ENCODE data around the gene TMEM214. TPM values are rescaled to one million over a fixed set of nuclear protein-coding genes. Genes with fewer than 3 reads are reported as not detected.

TMEM214 gene
- total and polyA plus RNA-seq, 2 experiments from 2014 or later, result 50.4 to 75.9 TPM

DNA sequence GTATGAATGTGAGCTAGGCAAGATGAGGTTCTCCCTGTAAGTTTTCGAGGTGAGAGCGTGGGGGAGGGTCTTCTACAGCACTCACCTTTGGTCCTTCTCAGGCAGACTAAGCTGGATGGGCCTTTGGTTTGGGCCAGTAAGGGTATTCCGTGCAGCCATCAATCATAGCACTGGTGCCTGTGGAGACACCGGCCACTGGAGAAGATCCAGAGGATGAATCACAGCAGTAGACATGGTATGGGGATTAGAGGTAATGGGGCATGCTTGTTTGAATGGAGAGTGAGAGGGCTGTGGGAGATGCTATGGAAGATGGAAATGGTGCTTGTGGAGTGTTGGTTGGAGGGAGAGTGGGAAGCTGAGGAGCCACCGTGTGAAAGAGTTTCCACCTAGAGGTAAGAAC lies 46.2 kb upstream of the TMEM214 start:
- TF ChIP-seq EZH2 (IDR thresholded peaks at IDR 0.05; ENCODE audit: borderline replicate concordance) (no peak), EZH2phosphoT487 (IDR thresholded peaks at IDR 0.05; ENCODE audit: low read depth, severe bottlenecking, unreplicated experiment) (no peak)
- TF ChIP-seq, protein P1, sequence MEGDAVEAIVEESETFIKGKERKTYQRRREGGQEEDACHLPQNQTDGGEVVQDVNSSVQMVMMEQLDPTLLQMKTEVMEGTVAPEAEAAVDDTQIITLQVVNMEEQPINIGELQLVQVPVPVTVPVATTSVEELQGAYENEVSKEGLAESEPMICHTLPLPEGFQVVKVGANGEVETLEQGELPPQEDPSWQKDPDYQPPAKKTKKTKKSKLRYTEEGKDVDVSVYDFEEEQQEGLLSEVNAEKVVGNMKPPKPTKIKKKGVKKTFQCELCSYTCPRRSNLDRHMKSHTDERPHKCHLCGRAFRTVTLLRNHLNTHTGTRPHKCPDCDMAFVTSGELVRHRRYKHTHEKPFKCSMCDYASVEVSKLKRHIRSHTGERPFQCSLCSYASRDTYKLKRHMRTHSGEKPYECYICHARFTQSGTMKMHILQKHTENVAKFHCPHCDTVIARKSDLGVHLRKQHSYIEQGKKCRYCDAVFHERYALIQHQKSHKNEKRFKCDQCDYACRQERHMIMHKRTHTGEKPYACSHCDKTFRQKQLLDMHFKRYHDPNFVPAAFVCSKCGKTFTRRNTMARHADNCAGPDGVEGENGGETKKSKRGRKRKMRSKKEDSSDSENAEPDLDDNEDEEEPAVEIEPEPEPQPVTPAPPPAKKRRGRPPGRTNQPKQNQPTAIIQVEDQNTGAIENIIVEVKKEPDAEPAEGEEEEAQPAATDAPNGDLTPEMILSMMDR (IDR thresholded peaks at IDR 0.05; ENCODE audit: poor library complexity), result no peak
- peaks cover 8% of the 10 kb centered on the region for H3K79me2 ChIP-seq
- no peak overlapping the region for H3K4me2 ChIP-seq
- no peaks in the 10 kb centered on the region for H3K9me2 ChIP-seq (replicated peaks; ENCODE audit: insufficient read depth)
- no peaks in the 10 kb centered on the region for H3K9me3 ChIP-seq (ENCODE audit: low read depth)
- 83% methylated on average over 5 of the region's 5 CpGs for WGBS (ENCODE audit: low lambda C conversion rate, missing lambda C conversion rate)
- peaks cover 7% of the 10 kb centered on the region for H3K4me1 ChIP-seq (ENCODE audit: insufficient read depth)
- H4K20me1 ChIP-seq (ENCODE audit: insufficient read depth, poor library complexity, severe bottlenecking), result no peaks in the 10 kb centered on the region
- H3K27ac ChIP-seq, result no peak overlapping the region
- H2AFZ ChIP-seq, result no peak overlapping the region
- no peaks in the 10 kb centered on the region for H3K36me3 ChIP-seq (replicated peaks; ENCODE audit: insufficient read depth, low read depth)
- DNase-seq (ENCODE audit: low spot score), result no peak
- no peak overlapping the region for H3K4me3 ChIP-seq
- H3K27me3 ChIP-seq, result no peaks in the 10 kb centered on the region

DNA sequence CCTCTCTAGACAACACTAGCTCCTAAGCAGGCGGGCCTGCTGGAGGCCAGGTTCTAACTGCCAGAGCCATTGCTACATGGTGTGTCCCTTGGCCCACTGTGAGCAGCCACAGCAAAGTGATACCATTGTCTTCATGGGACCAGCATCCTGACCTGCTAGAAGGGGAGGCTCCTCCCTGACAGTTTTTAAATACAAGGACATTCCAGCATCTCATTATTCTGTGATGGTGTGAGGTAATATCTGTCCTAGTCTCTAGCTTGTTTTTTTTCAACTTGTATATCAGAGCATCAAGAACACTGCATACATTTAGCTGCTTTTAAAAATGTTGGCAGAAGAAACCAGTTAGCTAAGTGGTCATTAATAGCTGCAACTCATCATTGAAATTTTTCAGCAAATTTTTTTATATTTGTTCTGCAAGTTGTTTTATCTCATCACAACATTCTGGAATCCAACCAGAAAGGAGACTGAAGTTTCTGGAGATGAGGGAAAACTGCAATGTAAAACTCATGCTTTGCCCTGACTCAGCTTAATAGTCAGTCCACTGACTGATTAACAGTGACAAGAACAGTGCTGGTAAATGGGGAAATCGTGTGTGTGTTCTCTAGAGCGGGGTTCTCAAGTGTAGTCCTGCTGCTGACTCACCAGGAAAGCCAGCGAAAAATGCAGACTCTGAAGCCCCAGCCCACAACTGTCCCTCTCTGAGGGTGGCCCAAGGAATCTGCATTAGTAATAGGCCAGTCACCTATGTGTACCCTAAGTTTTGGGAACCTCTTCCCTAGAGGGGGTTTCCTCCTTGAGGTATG lies 44.5 kb upstream of the TMEM214 start:
- Histone ChIP-seq H3K79me2 (peaks cover 8% of the 10 kb centered on the region), H3K4me1 (ENCODE audit: insufficient read depth) (peaks cover 5% of the 10 kb centered on the region), H3K27me3 (no peaks in the 10 kb centered on the region), H3K27ac (no peak overlapping the region), H3K9me2 (replicated peaks; ENCODE audit: insufficient read depth) (no peaks in the 10 kb centered on the region), H3K36me3 (replicated peaks; ENCODE audit: insufficient read depth, low read depth) (no peaks in the 10 kb centered on the region), H3K4me3 (no peak overlapping the region), H4K20me1 (ENCODE audit: insufficient read depth, poor library complexity, severe bottlenecking) (no peaks in the 10 kb centered on the region), H3K9me3 (ENCODE audit: low read depth) (no peaks in the 10 kb centered on the region), H2AFZ (no peak overlapping the region), H3K4me2 (no peak overlapping the region)
- DNase-seq (ENCODE audit: low spot score), result no peak
- WGBS (ENCODE audit: low lambda C conversion rate, missing lambda C conversion rate), result 69% methylated on average over 4 of the region's 4 CpGs
- TF ChIP-seq EZH2phosphoT487 (IDR thresholded peaks at IDR 0.05; ENCODE audit: low read depth, severe bottlenecking, unreplicated experiment) (no peak), EZH2 (IDR thresholded peaks at IDR 0.05; ENCODE audit: borderline replicate concordance) (no peak)
- TF ChIP-seq, protein P1 (IDR thresholded peaks at IDR 0.05; ENCODE audit: poor library complexity), result no peak

DNA sequence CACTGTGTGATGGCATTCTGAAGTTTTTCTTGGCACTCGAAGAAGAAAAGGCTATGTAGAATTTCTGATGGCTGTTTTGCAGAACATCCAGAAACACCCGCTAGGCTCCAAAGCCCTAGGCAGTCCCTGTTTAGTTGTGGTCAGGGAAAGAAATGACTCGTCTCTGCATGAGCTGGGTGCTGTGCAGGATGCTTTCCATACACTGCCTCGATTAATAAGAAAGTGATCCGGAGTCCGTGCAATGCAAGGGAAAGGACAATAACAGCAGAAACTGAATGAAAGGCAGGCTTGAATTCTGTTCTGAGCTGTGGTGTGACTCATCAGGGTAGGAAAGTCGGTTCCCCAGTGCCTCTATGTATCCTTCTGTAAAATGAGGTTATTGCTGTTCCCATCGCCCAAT lies 43.6 kb upstream of the TMEM214 start:
- no peaks in the 10 kb centered on the region for H3K9me3 ChIP-seq (ENCODE audit: low read depth)
- no peaks in the 10 kb centered on the region for H3K27me3 ChIP-seq
- H3K9me2 ChIP-seq (replicated peaks; ENCODE audit: insufficient read depth), result no peaks in the 10 kb centered on the region
- no peak overlapping the region for H3K27ac ChIP-seq
- H3K79me2 ChIP-seq, result peaks cover 4% of the 10 kb centered on the region
- H3K4me1 ChIP-seq (ENCODE audit: insufficient read depth), result peaks cover 5% of the 10 kb centered on the region
- H2AFZ ChIP-seq, result no peak overlapping the region
- 84% methylated on average over 8 of the region's 8 CpGs for WGBS (ENCODE audit: low lambda C conversion rate, missing lambda C conversion rate)
- no peak for DNase-seq (ENCODE audit: low spot score)
- H3K4me3 ChIP-seq, result no peak overlapping the region
- H3K36me3 ChIP-seq (replicated peaks; ENCODE audit: insufficient read depth, low read depth), result no peaks in the 10 kb centered on the region
- no peaks in the 10 kb centered on the region for H4K20me1 ChIP-seq (ENCODE audit: insufficient read depth, poor library complexity, severe bottlenecking)
- TF ChIP-seq, protein P1 (IDR thresholded peaks at IDR 0.05; ENCODE audit: poor library complexity), result no peak
- TF ChIP-seq EZH2phosphoT487 (IDR thresholded peaks at IDR 0.05; ENCODE audit: low read depth, severe bottlenecking, unreplicated experiment), result no peak
- TF ChIP-seq EZH2 (IDR thresholded peaks at IDR 0.05; ENCODE audit: borderline replicate concordance), result no peak
- H3K4me2 ChIP-seq, result no peak overlapping the region
